ENCODE results near the gene TBX6.

Gene TBX6

GRCh38 chr16:30049871-30050270, 41.9 kb downstream of the TBX6 start:
- Histone ChIP-seq H3K27ac (replicated peaks) (no peak overlapping the region), H3K4me3 (replicated peaks; ENCODE audit: insufficient read depth, low read length) (no peak overlapping the region), H3K27me3 (ENCODE audit: insufficient read depth, poor library complexity, severe bottlenecking) (no peaks in the 10 kb centered on the region)
- no peak for TF ChIP-seq CTCF (IDR thresholded peaks at IDR 0.05; ENCODE audit: insufficient read depth, low read length)
- no peak for TF ChIP-seq SPI1 (IDR thresholded peaks at IDR 0.05; ENCODE audit: borderline replicate concordance, low read depth)
- TF ChIP-seq POLR2AphosphoS5 (IDR thresholded peaks at IDR 0.05; ENCODE audit: low read depth) = no peak
- TF ChIP-seq GABPA (IDR thresholded peaks at IDR 0.05; ENCODE audit: low read depth) = no peak
- no peak for TF ChIP-seq REST (IDR thresholded peaks at IDR 0.05; ENCODE audit: insufficient replicate concordance, low read depth)
- DNase-seq (ENCODE audit: low read depth in 1 of 2, low spot score in 1 of 2) = no peak

- Histone ChIP-seq H3K27ac (replicated peaks) (no peak overlapping the region), H3K27me3 (ENCODE audit: insufficient read depth, poor library complexity, severe bottlenecking) (no peaks in the 10 kb centered on the region), H3K4me3 (replicated peaks; ENCODE audit: insufficient read depth, low read length) (no peak overlapping the region)
- TF ChIP-seq SPI1 (IDR thresholded peaks at IDR 0.05; ENCODE audit: borderline replicate concordance, low read depth) (no peak), GABPA (IDR thresholded peaks at IDR 0.05; ENCODE audit: low read depth) (no peak), POLR2AphosphoS5 (IDR thresholded peaks at IDR 0.05; ENCODE audit: low read depth) (no peak), REST (IDR thresholded peaks at IDR 0.05; ENCODE audit: insufficient replicate concordance, low read depth) (no peak), CTCF (IDR thresholded peaks at IDR 0.05; ENCODE audit: insufficient read depth, low read length) (no peak)
- no peak for DNase-seq (ENCODE audit: low read depth in 1 of 2, low spot score in 1 of 2)
Measured at GRCh38 chr16:30046588-30046987, 45.1 kb downstream of the TBX6 start.

GRCh38 chr16:30046178-30046577, 45.5 kb downstream of the TBX6 start:
- DNase-seq (ENCODE audit: low read depth in 1 of 2, low spot score in 1 of 2) = no peak
- no peak overlapping the region for H3K27ac ChIP-seq (replicated peaks)
- TF ChIP-seq REST (IDR thresholded peaks at IDR 0.05; ENCODE audit: insufficient replicate concordance, low read depth) (no peak), CTCF (IDR thresholded peaks at IDR 0.05; ENCODE audit: insufficient read depth, low read length) (no peak), SPI1 (IDR thresholded peaks at IDR 0.05; ENCODE audit: borderline replicate concordance, low read depth) (no peak), POLR2AphosphoS5 (IDR thresholded peaks at IDR 0.05; ENCODE audit: low read depth) (no peak), GABPA (IDR thresholded peaks at IDR 0.05; ENCODE audit: low read depth) (no peak)
- no peaks in the 10 kb centered on the region for H3K27me3 ChIP-seq (ENCODE audit: insufficient read depth, poor library complexity, severe bottlenecking)
- no peak overlapping the region for H3K4me3 ChIP-seq (replicated peaks; ENCODE audit: insufficient read depth, low read length)

Measured in HL-60 (cell line).